OCI-LY7 (cell line): ENCODE measurements around the gene RABL3. TPM values are rescaled to one million over a fixed set of nuclear protein-coding genes. Genes with fewer than 3 reads are reported as not detected.

Source experiments
- BruUV-seq: library from RNA; stranded (reverse); fragments of 400-500 nt; replicated peaks from 2 replicates; lab custom pipeline; 2021; lab: Mats Ljungman, UMichigan
- CTCF ChIA-PET: fragments of 300-600 bp; sonication (Branson Sonifier 250); formaldehyde crosslinking; loops from one replicate; lab custom pipeline; 2022; ENCODE audit warnings: antibody characterized with exemption; ENCODE audit not compliant: unreplicated experiment; lab: Charles Lee
- POLR2A ChIA-PET: fragments of 300-600 bp; sonication (Branson Sonifier 250); formaldehyde crosslinking; loops from one replicate; lab custom pipeline; 2022; ENCODE audit warnings: antibody characterized with exemption; lab: Charles Lee
- DNase-seq: peaks from one replicate; pipeline ENCODE4 v3.0.0-alpha.2; 2015; ENCODE audit warnings: low spot score
- H2AFZ ChIP-seq: fragments of 200-600 bp; sonication (generic), shearing (Covaris generic); 2 replicates; pipeline ENCODE4 v1.6.1; 2014; ENCODE audit warnings: mild to moderate bottlenecking, antibody characterized with exemption, low read length, moderate library complexity
- H3K27ac ChIP-seq: fragments of 200-600 bp; sonication (generic); 2 replicates; pipeline ENCODE4 v1.5.1; 2014; ENCODE audit warnings: mixed run types, low read depth, mild to moderate bottlenecking, moderate library complexity, low read length, inconsistent platforms; ENCODE audit not compliant: poor library complexity, severe bottlenecking
- H3K36me3 ChIP-seq: fragments of 200-600 bp; sonication (generic); 2 replicates; pipeline ENCODE4 v1.6.1; 2014; ENCODE audit warnings: mild to moderate bottlenecking, antibody characterized with exemption, low read length, moderate library complexity, mixed read lengths; ENCODE audit not compliant: insufficient read depth
- H3K4me1 ChIP-seq: fragments of 200-600 bp; sonication (generic); 2 replicates; pipeline ENCODE4 v1.5.1; 2014; ENCODE audit warnings: mild to moderate bottlenecking, low read length; ENCODE audit not compliant: insufficient read depth, poor library complexity, severe bottlenecking
- H3K4me2 ChIP-seq: fragments of 200-600 bp; sonication (generic); 2 replicates; pipeline ENCODE4 v1.6.1; 2014; ENCODE audit warnings: mild to moderate bottlenecking, low read length
- H3K4me3 ChIP-seq: fragments of 200-600 bp; sonication (generic); 2 replicates; pipeline ENCODE4 v1.5.1; 2014; ENCODE audit warnings: mild to moderate bottlenecking, low read depth, low read length; ENCODE audit not compliant: poor library complexity, severe bottlenecking
- H3K79me2 ChIP-seq: fragments of 200-600 bp; sonication (generic); 2 replicates; pipeline ENCODE4 v1.6.1; 2016; ENCODE audit warnings: low read depth, mild to moderate bottlenecking, low read length, moderate library complexity, mixed read lengths; ENCODE audit not compliant: insufficient read depth
- H3K9me2 ChIP-seq: fragments of 200-600 bp; sonication (generic); 2 replicates; pipeline ENCODE4 v1.6.1; 2016; ENCODE audit warnings: mild to moderate bottlenecking, low read length, mixed read lengths; ENCODE audit not compliant: insufficient read depth
- H3K9me3 ChIP-seq: fragments of 200-600 bp; sonication (generic); 2 replicates; pipeline ENCODE4 v1.6.1; 2014; ENCODE audit warnings: mild to moderate bottlenecking, mixed run types, low read length, mixed read lengths
- H4K20me1 ChIP-seq: fragments of 200-600 bp; sonication (generic); 2 replicates; pipeline ENCODE4 v1.6.1; 2014; ENCODE audit warnings: mild to moderate bottlenecking, antibody characterized with exemption, low read length, moderate library complexity, mixed read lengths; ENCODE audit not compliant: insufficient read depth
- EZH2phosphoT487 ChIP-seq: fragments of 200-600 bp; sonication (generic); IDR thresholded peaks from 2 replicates; pipeline ENCODE4 v1.6.1; 2018; ENCODE audit warnings: low read depth, borderline replicate concordance, mild to moderate bottlenecking, mixed run types, antibody characterized with exemption, low read length, moderate library complexity, mixed read lengths
- intact Hi-C: fragments of 100-400 bp; cut with micrococcal nuclease; formaldehyde crosslinking; loops from one replicate; pipeline ENCODE4 v1.10.0; 2022; ENCODE audit not compliant: unreplicated experiment
- total RNA-seq, 2 experiments: library from RNA; depleted of rRNA in 1 of 2; stranded (reverse); fragments of >200 nt in 1 of 2; shearing (Covaris generic) in 1 of 2; gene quantifications; 2 replicates each; pipeline ENCODE4 v1.2.3, GENCODE V29; 2014 to 2022
- TF ChIP-seq, protein P1 (sequence below): fragments of 200-600 bp; sonication (generic); conservative IDR thresholded peaks from 2 replicates; pipeline ENCODE4 v1.5.1; 2014; ENCODE audit warnings: mild to moderate bottlenecking, antibody characterized with exemption, low read length, moderate library complexity, mixed read lengths

RABL3 gene
- total RNA-seq, 2 experiments from 2014 or later: 7.7 to 27.9 TPM

DNA sequence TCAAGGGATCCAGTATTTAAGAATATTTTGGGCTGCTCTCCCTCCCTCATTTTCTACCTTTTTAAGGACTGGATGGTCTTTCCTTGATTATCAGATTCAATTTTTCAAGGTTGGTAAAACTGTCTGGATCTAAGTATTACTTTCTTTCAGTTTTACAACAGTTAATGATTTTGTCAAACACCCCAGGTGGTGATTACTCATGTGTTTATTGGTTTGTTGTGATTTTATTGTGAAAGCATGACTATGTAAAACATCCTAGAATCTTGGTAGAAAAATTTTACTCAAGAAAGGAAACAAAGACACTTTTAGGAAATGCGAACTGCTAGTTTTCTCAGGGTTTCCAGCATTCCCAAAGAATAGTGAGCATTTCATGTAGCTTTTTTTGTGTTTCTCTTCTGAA, 7.5 kb upstream of the RABL3 start:
- no peaks in the 10 kb centered on the region; the same call in 1 of the 2 replicates for H3K9me3 ChIP-seq
- no peaks in the 10 kb centered on the region for H4K20me1 ChIP-seq
- H3K36me3 ChIP-seq: peaks cover 51% of the 10 kb centered on the region
- H3K4me1 ChIP-seq: peaks cover 2% of the 10 kb centered on the region
- no peak for DNase-seq
- no peaks in the 10 kb centered on the region for H3K9me2 ChIP-seq
- intact Hi-C loops: no loop called here
- peaks cover 71% of the 10 kb centered on the region for H3K79me2 ChIP-seq
- no peak for TF ChIP-seq EZH2phosphoT487
- TF ChIP-seq, protein P1, sequence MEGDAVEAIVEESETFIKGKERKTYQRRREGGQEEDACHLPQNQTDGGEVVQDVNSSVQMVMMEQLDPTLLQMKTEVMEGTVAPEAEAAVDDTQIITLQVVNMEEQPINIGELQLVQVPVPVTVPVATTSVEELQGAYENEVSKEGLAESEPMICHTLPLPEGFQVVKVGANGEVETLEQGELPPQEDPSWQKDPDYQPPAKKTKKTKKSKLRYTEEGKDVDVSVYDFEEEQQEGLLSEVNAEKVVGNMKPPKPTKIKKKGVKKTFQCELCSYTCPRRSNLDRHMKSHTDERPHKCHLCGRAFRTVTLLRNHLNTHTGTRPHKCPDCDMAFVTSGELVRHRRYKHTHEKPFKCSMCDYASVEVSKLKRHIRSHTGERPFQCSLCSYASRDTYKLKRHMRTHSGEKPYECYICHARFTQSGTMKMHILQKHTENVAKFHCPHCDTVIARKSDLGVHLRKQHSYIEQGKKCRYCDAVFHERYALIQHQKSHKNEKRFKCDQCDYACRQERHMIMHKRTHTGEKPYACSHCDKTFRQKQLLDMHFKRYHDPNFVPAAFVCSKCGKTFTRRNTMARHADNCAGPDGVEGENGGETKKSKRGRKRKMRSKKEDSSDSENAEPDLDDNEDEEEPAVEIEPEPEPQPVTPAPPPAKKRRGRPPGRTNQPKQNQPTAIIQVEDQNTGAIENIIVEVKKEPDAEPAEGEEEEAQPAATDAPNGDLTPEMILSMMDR: no peak
- no peak overlapping the region for H3K4me2 ChIP-seq
- no TSS peak for BruUV-seq
- ChIA-PET POLR2A (no interaction called here), CTCF (no interaction called here)
- H3K4me3 ChIP-seq: no peak overlapping the region
- H3K27ac ChIP-seq: no peak overlapping the region
- no peak overlapping the region for H2AFZ ChIP-seq

DNA sequence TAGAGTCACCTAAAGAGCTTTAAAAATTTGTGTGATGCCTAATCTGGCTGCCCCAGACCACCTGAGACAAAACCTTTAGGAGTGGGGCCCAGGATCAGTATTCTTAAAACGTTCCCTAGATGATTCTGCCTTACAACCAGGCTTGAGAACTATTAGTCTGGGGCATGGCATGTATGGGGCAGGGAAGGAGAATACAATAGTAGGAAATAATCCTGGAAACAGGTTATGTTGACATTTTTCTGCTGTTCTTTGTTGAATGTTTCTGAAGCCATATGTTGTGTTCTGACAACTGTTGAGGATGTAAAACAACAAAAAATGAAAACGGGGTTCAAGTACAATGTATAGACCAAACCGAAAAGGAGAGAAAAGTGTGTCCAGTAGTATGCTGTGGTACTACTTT, 3.1 kb upstream of the RABL3 start:
- TF ChIP-seq, protein P1: no peak
- no peak for TF ChIP-seq EZH2phosphoT487
- POLR2A ChIA-PET: no interaction called here

DNA sequence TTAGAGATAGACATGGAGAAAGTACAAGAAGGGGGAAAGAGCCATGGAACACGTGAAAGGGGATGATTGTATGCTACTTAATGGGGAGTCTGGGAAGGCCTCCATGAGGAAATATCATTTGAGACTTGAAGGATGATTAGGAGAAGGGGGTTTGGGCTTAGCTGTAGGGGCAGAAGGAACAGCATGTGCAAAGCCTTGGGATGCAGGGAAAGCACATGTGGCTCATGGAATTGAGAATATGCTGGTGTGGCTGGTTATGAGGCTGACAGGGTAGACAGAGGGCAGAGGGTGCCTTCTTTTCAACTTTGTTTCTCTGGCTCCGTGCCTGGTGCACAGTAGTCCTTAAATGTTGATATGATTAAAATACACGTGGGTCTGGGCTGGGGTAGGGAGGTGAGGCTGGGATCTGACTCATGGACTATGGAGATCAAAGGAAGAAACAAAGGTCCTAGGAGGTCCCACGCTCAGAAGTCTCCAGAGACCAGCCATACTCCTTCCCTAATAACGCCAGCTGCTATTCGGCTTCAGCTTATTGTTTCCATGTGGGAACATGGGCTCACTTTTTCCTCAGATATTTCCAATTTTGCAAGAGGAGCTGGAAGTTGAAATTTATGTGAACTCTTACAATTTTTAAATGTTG, 1.4 kb upstream of the RABL3 start:
- ChIA-PET POLR2A (interaction anchor here (0.7 to 2.0 kb wide), 7 partner anchors 10 to 148 kb away, joined by 3 to 7 read pairs (median 4); no protein-coding TSS in a partner anchor), CTCF (no interaction called here)
- DNase-seq: no peak
- TF ChIP-seq, protein P1: no peak
- TF ChIP-seq EZH2phosphoT487: no peak
- H3K9me2 ChIP-seq: no peaks in the 10 kb centered on the region
- H4K20me1 ChIP-seq: no peaks in the 10 kb centered on the region
- no TSS peak for BruUV-seq
- H3K79me2 ChIP-seq: peaks cover 58% of the 10 kb centered on the region
- no peak overlapping the region for H2AFZ ChIP-seq
- no peaks in the 10 kb centered on the region for H3K9me3 ChIP-seq
- intact Hi-C loops: loop anchor here (2.0 to 5.0 kb wide), 4 partner anchors 54 to 649 kb away; partner anchors contain the start of genes GSK3B, LRRC58 and STXBP5L
- peak overlapping the region; percentile 98 for H3K4me2 ChIP-seq
- peaks cover 25% of the 10 kb centered on the region for H3K4me1 ChIP-seq
- peak overlapping the region; percentile 99 for H3K4me3 ChIP-seq
- H3K27ac ChIP-seq: peak overlapping the region; percentile 86
- H3K36me3 ChIP-seq: peaks cover 9% of the 10 kb centered on the region; the same call in 1 of the 2 replicates

More for the DNA sequence above, 3.1 kb upstream of the RABL3 start:
- Histone ChIP-seq H3K27ac (no peak overlapping the region), H3K9me3 (no peaks in the 10 kb centered on the region), H3K4me3 (no peak overlapping the region), H3K4me2 (no peak overlapping the region), H2AFZ (no peak overlapping the region), H4K20me1 (no peaks in the 10 kb centered on the region), H3K79me2 (peaks cover 68% of the 10 kb centered on the region), H3K36me3 (peaks cover 9% of the 10 kb centered on the region), H3K4me1 (peaks cover 25% of the 10 kb centered on the region), H3K9me2 (no peaks in the 10 kb centered on the region)
- BruUV-seq: no TSS peak
- no peak for DNase-seq
- intact Hi-C loops: no loop called here
- CTCF ChIA-PET: no interaction called here
